Heart left ventricle (tissue), 16 donors: ENCODE data around the gene TDRD5. TPM values are rescaled to one million over a fixed set of nuclear protein-coding genes. Genes with fewer than 3 reads are reported as not detected.

ENCODE experiments used
- ATAC-seq, 4 donors: fragments of 200-7000 bp; cut with Tn5 transposase; one replicate each; pipeline ENCODE4 v1.9.1; 2020 to 2022; ENCODE audit warnings: moderate library complexity in 4 of 4, mild to moderate bottlenecking in 3 of 4, moderate number of reproducible peaks in 1 of 4
- DNase-seq, 5 donors: peaks; one replicate each; pipeline ENCODE4 v3.0.0-alpha.2; 2020
- H3K27ac ChIP-seq, 12 donors: fragments of 200-600 bp; sonication (generic) in 4 of 12; one replicate each; pipeline versions ENCODE4 v1.5.0 to v1.8.0; 2016 to 2022; ENCODE audit warnings: mild to moderate bottlenecking in 2 of 12
- H3K27me3 ChIP-seq, 9 donors: fragments of 200-600 bp; sonication (generic) in 2 of 9; one replicate each; pipeline versions ENCODE4 v1.5.1 to v1.8.0; 2016 to 2022; ENCODE audit warnings: mild to moderate bottlenecking in 3 of 9
- H3K36me3 ChIP-seq, 9 donors: fragments of 200-600 bp; sonication (generic) in 2 of 9; one replicate each; pipeline versions ENCODE4 v1.5.0 to v1.8.0; 2018 to 2022; ENCODE audit warnings: mild to moderate bottlenecking in 2 of 9
- H3K4me1 ChIP-seq, 12 donors: fragments of 200-600 bp; sonication (generic) in 4 of 12; one replicate each; pipeline versions ENCODE4 v1.5.0 to v1.8.0; 2016 to 2022; ENCODE audit warnings: mild to moderate bottlenecking in 3 of 12
- H3K4me3 ChIP-seq, 12 donors: fragments of 200-600 bp; sonication (generic) in 4 of 12; one replicate each; pipeline versions ENCODE4 v1.5.0 to v1.8.0; 2017 to 2022; ENCODE audit warnings: mild to moderate bottlenecking in 9 of 12, moderate library complexity in 4 of 12
- H3K9me3 ChIP-seq, 12 donors: fragments of 200-600 bp; sonication (generic) in 4 of 12; one replicate each; pipeline versions ENCODE4 v1.5.0 to v1.8.0; 2016 to 2022; ENCODE audit warnings: mild to moderate bottlenecking in 1 of 12
- CTCF ChIP-seq, 12 donors: fragments of 200-600 bp; sonication (generic) in 4 of 12; IDR thresholded peaks; one replicate each; pipeline versions ENCODE4 v1.5.0 to v1.8.0; 2018 to 2022; ENCODE audit warnings: antibody characterized with exemption in 12 of 12, mild to moderate bottlenecking in 5 of 12
- POLR2A ChIP-seq, 2 donors: fragments of 450-650 bp; IDR thresholded peaks; one replicate each; pipeline ENCODE4 v1.6.1; 2017; ENCODE audit warnings: antibody characterized with exemption in 2 of 2, mild to moderate bottlenecking in 2 of 2, moderate library complexity in 2 of 2
- WGBS, 4 donors: extraction: QIAGEN DNeasy Blood & Tissue Kit in 2 of 4; methylation state at CpG; one replicate each; pipeline versions ENCODE4 v1.1.5 to v1.1.7; 2013 to 2018; 5-methylcytosine and 5-hydroxymethylcytosine counted together
- intact Hi-C, 10 donors: fragments of 100-400 bp; cut with DNase I; formaldehyde crosslinking; loops; one replicate each; pipeline versions ENCODE4 v1.11.1 to v1.14.2; 2022
- polyA plus RNA-seq, 2 donors: library from polyadenylated mRNA; stranded (reverse); fragments of 200-250 nt; gene quantifications; one replicate each; pipeline ENCODE4 v1.2.3, GENCODE V29; 2013
- total RNA-seq, 9 donors: library from RNA; depleted of rRNA in 2 of 9; stranded (reverse); fragments of >200 nt in 2 of 9; fragmentation: NEBNext Ultra II Directional in 3 of 9; extraction: Animal tissue kit (Norgen Biotek cat#: 25700) in 3 of 9; gene quantifications; one replicate each; pipeline versions ENCODE4 v1.1.0 to v1.2.4, GENCODE V29; 2016 to 2023
- donor health status: ischemic (EF 13 %, LVEDD 7.1; RV severe dilation, severe dysfunction).
- donor health status: healthy with polysubstance abuse.
- donor health status: DM: no; HTN: yes; CAD: no.
- donor health status: DM: no; HTN: no; CAD: no.
- donor health status: ischemic (EF 25% LVEDD 6.9; RV normal size, moderate dysfunction).
- donor health status: ischemic (EF 25% LVEDD 5.7; RV mildly dilated, moderate dysfunction).
- donor health status: healthy.
- donor health status: DM: yes; HTN: yes; CAD: no.
- donor health status: ischemic (EF 35%, LVEDD 5.7; RV mildly dilated, moderate dysfunction).
- donor health status: nonischemic (EF 11% LVEDD 7.7; RV severe dilation, severe dysfunction).
- donor health status: DM: yes; HTN: yes; CAD: no.
- donor health status: PGD.
- donor health status: ischemic (EF 29% LVEDD 5.4; RV normal size, mild dysfunction).
- donor health status: nonischemic (EF 23%, LVEDD 6.1; RV moderate dilation, normal function).

Gene TDRD5
- total and polyA plus RNA-seq, 11 donors, result 0.34 TPM; not detected in 10

GRCh38 chr1:179719272-179719671, 127.6 kb downstream of the TDRD5 start:
- DNase-seq, result no peak
- ATAC-seq, result no peak
- Histone ChIP-seq H3K4me1 (no peaks in the 10 kb centered on the region), H3K27me3 (no peaks in the 10 kb centered on the region), H3K27ac (no peak overlapping the region), H3K36me3 (no peaks in the 10 kb centered on the region), H3K4me3 (no peak overlapping the region), H3K9me3 (peaks cover 0 to 67% (median 39%) of the 10 kb centered on the region in 12 donors)
- TF ChIP-seq POLR2A (IDR thresholded peaks at IDR 0.05) (no peak), CTCF (IDR thresholded peaks at IDR 0.05) (no peak)
- intact Hi-C loops, result no loop called here

GRCh38 chr1:179728271-179728670, 136.6 kb downstream of the TDRD5 start:
- no peak for TF ChIP-seq POLR2A (IDR thresholded peaks at IDR 0.05)
- TF ChIP-seq CTCF (IDR thresholded peaks at IDR 0.05), result no peak
- DNase-seq, result no peak
- Histone ChIP-seq H3K4me3 (no peak overlapping the region), H3K27me3 (peaks cover 0 to 21% (median 0%) of the 10 kb centered on the region in 9 donors), H3K4me1 (no peaks in the 10 kb centered on the region), H3K27ac (no peak overlapping the region), H3K9me3 (no peaks in the 10 kb centered on the region), H3K36me3 (no peaks in the 10 kb centered on the region)
- intact Hi-C loops, result no loop called here
- WGBS, 4 donors, result 33 to 51% (median 37%) methylated on average over 2 of the region's 2 CpGs
- ATAC-seq, result peak in 2 of 4 donors; percentile 28 to 36

GRCh38 chr1:179729881-179730280, 138.2 kb downstream of the TDRD5 start:
- WGBS, 4 donors, result 81 to 90% (median 84%) methylated on average over 4 of the region's 4 CpGs
- no peak overlapping the region for H3K4me3 ChIP-seq
- no peaks in the 10 kb centered on the region for H3K4me1 ChIP-seq
- peaks cover 0 to 21% (median 0%) of the 10 kb centered on the region in 9 donors for H3K27me3 ChIP-seq
- ATAC-seq, result no peak
- TF ChIP-seq POLR2A (IDR thresholded peaks at IDR 0.05) (no peak), CTCF (IDR thresholded peaks at IDR 0.05) (no peak)
- DNase-seq, result no peak
- H3K9me3 ChIP-seq, result no peaks in the 10 kb centered on the region
- no peaks in the 10 kb centered on the region for H3K36me3 ChIP-seq
- intact Hi-C loops, result no loop called here
- no peak overlapping the region for H3K27ac ChIP-seq

GRCh38 chr1:179731643-179732042, 140.0 kb downstream of the TDRD5 start:
- ATAC-seq, result no peak
- Histone ChIP-seq H3K27ac (no peak overlapping the region), H3K4me3 (no peak overlapping the region), H3K4me1 (no peaks in the 10 kb centered on the region), H3K36me3 (no peaks in the 10 kb centered on the region), H3K9me3 (no peaks in the 10 kb centered on the region), H3K27me3 (peaks cover 0 to 13% (median 0%) of the 10 kb centered on the region in 9 donors)
- WGBS, 4 donors, result 83 to 94% (median 92%) methylated on average over 4 of the region's 4 CpGs
- intact Hi-C loops, result no loop called here
- no peak for DNase-seq
- TF ChIP-seq POLR2A (IDR thresholded peaks at IDR 0.05) (no peak), CTCF (IDR thresholded peaks at IDR 0.05) (no peak)

Other genes with a start within 250 kb of the TDRD5 start
- under 1 TPM in 2 of 9 donors, not detected in 7; 0.08 to 0.16 TPM for gene AXDND1, start 225.9 kb upstream of the TDRD5 start, total RNA-seq
- gene AXDND1, start 225.9 kb upstream of the TDRD5 start, polyA plus RNA-seq, result not detected
- not detected for gene NPHS2, start 15.9 kb upstream of the TDRD5 start, total RNA-seq
- not detected for gene NPHS2, start 15.9 kb upstream of the TDRD5 start, polyA plus RNA-seq
- gene FAM163A, start 151.5 kb downstream of the TDRD5 start, total RNA-seq, result under 1 TPM in 8 of 9 donors, not detected in 1; 0.09 to 0.27 (median 0.16) TPM
- gene FAM163A, start 151.5 kb downstream of the TDRD5 start, polyA plus RNA-seq, result under 1 TPM; 0.04 to 0.28 TPM